Neural cell (in vitro differentiated cells): ENCODE results near the gene COLQ. TPM values are rescaled to one million over a fixed set of nuclear protein-coding genes. Genes with fewer than 3 reads are reported as not detected.
"Not testable (repeated sequence)": the region's sequence is repeated elsewhere in the genome, so short reads cannot be mapped to it uniquely, and the experiment has no call there.

Experiments
- H2AFZ ChIP-seq: fragments of 200-600, 300-800 bp; sonication (generic), shearing (Covaris generic); 2 replicates; pipeline ENCODE4 v1.6.0; 2014; ENCODE audit warnings: low read depth, mild to moderate bottlenecking, antibody characterized with exemption, low read length, moderate library complexity
- H3F3A ChIP-seq: fragments of 200-600 bp; shearing (Covaris generic); 2 replicates; pipeline ENCODE4 v1.6.1; 2016; ENCODE audit warnings: mild to moderate bottlenecking, moderate library complexity, mixed read lengths, antibody characterized with exemption, low read length; ENCODE audit not compliant: insufficient read depth, poor library complexity, severe bottlenecking
- H3K27ac ChIP-seq: fragments of 200-600, 300-800 bp; sonication (generic), shearing (Covaris generic); 2 replicates; pipeline ENCODE4 v1.5.1; 2014; ENCODE audit warnings: mild to moderate bottlenecking, low read length, moderate library complexity
- H3K27me3 ChIP-seq: fragments of 300-800, 200-600 bp; sonication (generic), shearing (Covaris generic); 2 replicates; pipeline ENCODE4 v1.6.0; 2014; ENCODE audit warnings: mild to moderate bottlenecking, low read depth, low read length, moderate library complexity; ENCODE audit not compliant: insufficient read depth
- H3K36me3 ChIP-seq: fragments of 300-800, 200-600 bp; sonication (generic), shearing (Covaris generic); 2 replicates; pipeline ENCODE4 v1.5.1; 2014; ENCODE audit warnings: mild to moderate bottlenecking, antibody characterized with exemption, low read length, moderate library complexity; ENCODE audit not compliant: insufficient read depth
- H3K4me2 ChIP-seq: fragments of 300-800, 200-600 bp; sonication (generic), shearing (Covaris generic); 2 replicates; pipeline ENCODE4 v1.6.0; 2014; ENCODE audit warnings: mild to moderate bottlenecking, low read length
- H3K4me3 ChIP-seq: fragments of 300-800, 200-600 bp; sonication (generic), shearing (Covaris generic); 2 replicates; pipeline ENCODE4 v1.5.1; 2014; ENCODE audit warnings: mild to moderate bottlenecking, low read length, moderate library complexity
- H3K79me2 ChIP-seq: fragments of 200-600 bp; shearing (Covaris generic); replicated peaks from 2 replicates; pipeline ENCODE4 v1.6.0; 2014; ENCODE audit warnings: mild to moderate bottlenecking, low read length, moderate library complexity; ENCODE audit not compliant: insufficient read depth
- H3K9ac ChIP-seq: fragments of 300-800, 200-600 bp; sonication (generic), shearing (Covaris generic); 2 replicates; pipeline ENCODE4 v1.6.1; 2016; ENCODE audit warnings: mild to moderate bottlenecking, low read length, mixed read lengths
- H3K9me2 ChIP-seq: fragments of 200-600 bp; shearing (Covaris generic); 2 replicates; pipeline ENCODE4 v1.6.1; 2016; ENCODE audit warnings: mild to moderate bottlenecking, low read length, mixed read lengths; ENCODE audit not compliant: insufficient read depth
- H3K9me3 ChIP-seq: fragments of 200-600, 300-800 bp; sonication (generic), shearing (Covaris generic); 2 replicates; pipeline ENCODE4 v1.6.1; 2016; ENCODE audit warnings: mild to moderate bottlenecking, mixed run types, low read length, moderate library complexity, mixed read lengths
- H4K20me1 ChIP-seq: fragments of 200-600 bp; shearing (Covaris generic); 2 replicates; pipeline ENCODE4 v1.6.1; 2016; ENCODE audit warnings: mild to moderate bottlenecking, mixed run types; ENCODE audit not compliant: insufficient read depth
- CTCF ChIP-seq: fragments of 450-650 bp; IDR thresholded peaks from 2 replicates; pipeline ENCODE4 v1.5.1; 2014; ENCODE audit warnings: antibody characterized with exemption, mild to moderate bottlenecking, moderate library complexity; ENCODE audit not compliant: poor library complexity, severe bottlenecking
- EP300 ChIP-seq: fragments of 450-650 bp; conservative IDR thresholded peaks from 2 replicates; pipeline ENCODE4 v1.6.1; 2014; ENCODE audit warnings: antibody characterized with exemption, mild to moderate bottlenecking, moderate library complexity; ENCODE audit not compliant: poor library complexity, severe bottlenecking
- EZH2 ChIP-seq: fragments of 200-600, 300-800 bp; shearing (Covaris generic), sonication (generic); IDR thresholded peaks from 2 replicates; pipeline ENCODE4 v1.6.1; 2014; ENCODE audit warnings: antibody characterized with exemption, low read length, borderline replicate concordance, mild to moderate bottlenecking; ENCODE audit not compliant: insufficient read depth, poor library complexity, severe bottlenecking
- MXI1 ChIP-seq: fragments of 450-650 bp; conservative IDR thresholded peaks from 2 replicates; pipeline ENCODE4 v1.6.1; 2014; ENCODE audit warnings: antibody characterized with exemption, mild to moderate bottlenecking; ENCODE audit not compliant: poor library complexity, severe bottlenecking
- POLR2AphosphoS5 ChIP-seq: IDR thresholded peaks from 2 replicates; pipeline ENCODE4 v1.6.1; 2012
- RAD21 ChIP-seq: fragments of 450-650 bp; conservative IDR thresholded peaks from 2 replicates; pipeline ENCODE4 v1.6.1; 2014; ENCODE audit warnings: antibody characterized with exemption, mild to moderate bottlenecking, moderate library complexity
- REST ChIP-seq: IDR thresholded peaks from 2 replicates; pipeline ENCODE4 v1.6.1; 2012; ENCODE audit warnings: borderline replicate concordance
- SMC3 ChIP-seq: fragments of 450-650 bp; conservative IDR thresholded peaks from 2 replicates; pipeline ENCODE4 v1.6.1; 2014; ENCODE audit warnings: antibody characterized with exemption, mild to moderate bottlenecking, moderate library complexity; ENCODE audit not compliant: poor library complexity
- TAF1 ChIP-seq: IDR thresholded peaks from 2 replicates; pipeline ENCODE4 v1.6.1; 2012; ENCODE audit warnings: low read depth
- polyA plus RNA-seq: library from polyadenylated mRNA; depleted of rRNA; stranded (reverse); fragments of >200 nt; gene quantifications from 2 replicates; pipeline ENCODE4 v1.2.3, GENCODE V29; 2014

Gene COLQ
- polyA plus RNA-seq, 1 donor from 2014 or later = 9.5 TPM

DNA sequence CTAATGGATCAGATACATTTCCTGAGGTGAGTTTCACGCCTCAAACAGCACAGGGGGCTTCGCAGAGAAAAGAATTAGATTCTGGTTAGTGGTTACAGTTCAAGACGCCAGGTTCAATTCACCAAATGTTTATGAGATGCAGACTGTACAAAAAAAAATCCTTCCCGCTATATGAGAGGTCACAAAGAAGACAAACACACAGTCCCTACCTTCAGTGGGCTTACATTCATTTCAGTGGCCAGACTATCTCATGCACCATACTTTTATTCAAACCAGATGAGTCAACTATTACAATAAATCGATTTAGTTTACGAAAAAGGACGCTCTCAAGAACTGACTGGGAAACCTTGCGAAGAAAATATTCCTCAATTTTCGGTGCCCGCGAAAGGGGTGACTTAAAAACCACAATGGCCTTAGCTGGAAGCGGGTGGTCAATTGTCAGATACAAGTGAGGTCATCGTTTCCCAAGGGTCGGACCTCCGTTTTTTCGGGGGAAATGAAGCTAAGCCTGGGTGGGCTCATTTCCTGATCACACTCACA is 94.9 kb downstream of the COLQ start:
- Histone ChIP-seq H3K9ac (peak overlapping the region; percentile 93), H3K27ac (peak overlapping the region; percentile 90), H3K36me3 (no peaks in the 10 kb centered on the region), H3K9me3 (no peaks in the 10 kb centered on the region), H3F3A (no peaks in the 10 kb centered on the region), H3K9me2 (no peaks in the 10 kb centered on the region), H2AFZ (peak overlapping the region; percentile 88), H3K27me3 (no peaks in the 10 kb centered on the region), H3K4me3 (peak overlapping the region; percentile 81), H4K20me1 (no peaks in the 10 kb centered on the region), H3K79me2 (peaks cover 48% of the 10 kb centered on the region), H3K4me2 (peak overlapping the region; percentile 77)
- TF ChIP-seq TAF1 = no peak
- no peak for TF ChIP-seq REST
- TF ChIP-seq CTCF = no peak
- TF ChIP-seq SMC3 = no peak
- no peak for TF ChIP-seq MXI1
- TF ChIP-seq RAD21 = no peak
- TF ChIP-seq EZH2 = no peak
- TF ChIP-seq EP300 = no peak
- no peak for TF ChIP-seq POLR2AphosphoS5

DNA sequence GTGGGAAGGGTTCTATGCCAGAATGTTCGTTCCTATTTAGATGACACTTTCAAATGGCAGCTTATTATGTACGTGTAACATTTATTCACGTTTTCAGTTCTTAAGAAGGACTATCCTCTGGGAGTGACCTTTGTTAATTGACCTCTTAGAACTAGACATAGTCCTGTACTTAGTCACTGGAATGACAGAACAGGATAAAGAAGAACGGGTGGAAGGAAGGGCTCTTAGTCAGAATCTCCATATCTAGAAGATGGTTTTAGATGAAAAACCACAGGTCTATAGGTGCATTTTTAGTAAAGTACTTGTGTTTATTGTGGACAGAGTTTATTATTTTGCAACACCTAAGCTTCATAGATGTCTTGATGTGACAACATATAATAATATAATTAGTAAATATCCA is 100.6 kb downstream of the COLQ start:
- Histone ChIP-seq H3K9ac (no peak overlapping the region), H3K9me2 (no peaks in the 10 kb centered on the region), H4K20me1 (no peaks in the 10 kb centered on the region), H3K4me2 (no peak overlapping the region), H3F3A (no peaks in the 10 kb centered on the region), H3K9me3 (no peaks in the 10 kb centered on the region), H3K27ac (no peak overlapping the region), H3K36me3 (no peaks in the 10 kb centered on the region), H2AFZ (no peak overlapping the region), H3K4me3 (no peak overlapping the region), H3K27me3 (no peaks in the 10 kb centered on the region), H3K79me2 (peaks cover 8% of the 10 kb centered on the region)
- TF ChIP-seq CTCF = no peak
- TF ChIP-seq TAF1 = no peak
- no peak for TF ChIP-seq POLR2AphosphoS5
- TF ChIP-seq SMC3 = no peak
- TF ChIP-seq EZH2 = no peak
- no peak for TF ChIP-seq MXI1
- TF ChIP-seq EP300 = no peak
- no peak for TF ChIP-seq REST
- no peak for TF ChIP-seq RAD21

DNA sequence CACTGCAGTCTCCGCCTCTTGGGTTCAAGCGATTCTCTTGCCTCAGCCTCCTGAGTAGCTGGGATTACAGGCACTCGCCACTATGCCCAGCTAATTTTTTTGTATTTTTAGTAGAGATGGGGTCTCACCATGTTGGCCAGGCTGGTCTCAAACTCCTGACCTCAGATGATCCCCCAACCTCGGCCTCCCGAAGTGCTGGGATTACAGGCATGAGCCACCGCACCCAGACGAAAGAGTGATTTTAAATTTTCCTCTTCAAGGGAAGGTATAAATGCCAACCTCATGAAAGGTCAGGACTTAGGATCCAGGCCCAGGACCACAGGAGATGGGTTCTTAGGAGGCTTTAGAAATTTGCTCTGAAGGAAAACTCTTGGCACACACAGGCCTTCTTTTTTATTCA is 110.5 kb downstream of the COLQ start:
- not testable (repeated sequence) for H4K20me1 ChIP-seq, H2AFZ ChIP-seq, H3K9me2 ChIP-seq, H3K27ac ChIP-seq, H3K79me2 ChIP-seq, H3K27me3 ChIP-seq, H3K4me3 ChIP-seq, H3K9me3 ChIP-seq, H3K9ac ChIP-seq, H3K4me2 ChIP-seq, H3F3A ChIP-seq
- peaks cover 12% of the 10 kb centered on the region for H3K36me3 ChIP-seq
